AG10803 (cell line): ENCODE measurements around the gene ADAMTS19.

Experiments
- DNase-seq: peaks from one replicate; pipeline ENCODE4 v3.0.0; 2010; ENCODE audit warnings: low read depth
- H3K4me3 ChIP-seq: 2 replicates; pipeline ENCODE4 v1.5.1; 2011; ENCODE audit warnings: mild to moderate bottlenecking, low read length, control low read depth
- CTCF ChIP-seq: conservative IDR thresholded peaks from 2 replicates; pipeline ENCODE4 v1.5.1; 2011; ENCODE audit warnings: mild to moderate bottlenecking, low read length, control low read depth, inconsistent platforms

ADAMTS19 gene

GRCh38 chr5:129653057-129653375 lies 192.9 kb downstream of the ADAMTS19 start:
- no peak for TF ChIP-seq CTCF
- DNase-seq = no peak
- H3K4me3 ChIP-seq = no peak overlapping the region

- no peak for TF ChIP-seq CTCF
- no peak overlapping the region for H3K4me3 ChIP-seq
- DNase-seq = no peak
These were observed 193.3 kb downstream of the ADAMTS19 start for GRCh38 chr5:129653442-129653841.

- DNase-seq = no peak
- TF ChIP-seq CTCF = no peak
- H3K4me3 ChIP-seq = no peak overlapping the region
These were observed 196.9 kb downstream of the ADAMTS19 start for GRCh38 chr5:129656952-129657351.

GRCh38 chr5:129658801-129659200 lies 198.7 kb downstream of the ADAMTS19 start:
- no peak for DNase-seq
- no peak overlapping the region for H3K4me3 ChIP-seq
- TF ChIP-seq CTCF = no peak

- DNase-seq = no peak
- no peak for TF ChIP-seq CTCF
- no peak overlapping the region for H3K4me3 ChIP-seq
These were observed 201.4 kb downstream of the ADAMTS19 start for GRCh38 chr5:129661366-129662035.

GRCh38 chr5:129664336-129664937 lies 204.3 kb downstream of the ADAMTS19 start:
- no peak for DNase-seq
- peak; percentile 54 for TF ChIP-seq CTCF
- no peak overlapping the region for H3K4me3 ChIP-seq

- TF ChIP-seq CTCF = no peak
- no peak overlapping the region for H3K4me3 ChIP-seq
- DNase-seq = peak; percentile 0
These were observed 210.9 kb downstream of the ADAMTS19 start for GRCh38 chr5:129670957-129671500.
